Smooth muscle cell (in vitro differentiated cells): ENCODE measurements around the gene MLH1. TPM values are rescaled to one million over a fixed set of nuclear protein-coding genes. Genes with fewer than 3 reads are reported as not detected.

Experiments used
- DNase-seq: peaks from one replicate; lab custom pipeline; 2025; ENCODE audit not compliant: unreplicated experiment; lab: John Stamatoyannopoulos, UW
- H2AFZ ChIP-seq: fragments of 200-600 bp; sonication (generic); 2 replicates; pipeline ENCODE4 v1.6.0; 2016; ENCODE audit warnings: antibody characterized with exemption, low read depth, mild to moderate bottlenecking
- H3F3A ChIP-seq: fragments of 200-600 bp; sonication (generic); 2 replicates; pipeline ENCODE4 v1.6.0; 2017; ENCODE audit warnings: antibody characterized with exemption, low read depth
- H3K27ac ChIP-seq: fragments of 200-600 bp; sonication (generic); 2 replicates; pipeline ENCODE4 v1.5.1; 2016; ENCODE audit warnings: low read depth, mild to moderate bottlenecking
- H3K27me3 ChIP-seq: fragments of 200-600 bp; sonication (generic); 2 replicates; pipeline ENCODE4 v1.6.1; 2016; ENCODE audit warnings: low read depth, mild to moderate bottlenecking
- H3K36me3 ChIP-seq: fragments of 200-600 bp; sonication (generic); 2 replicates; pipeline ENCODE4 v1.5.1; 2016; ENCODE audit warnings: low read depth
- H3K4me1 ChIP-seq: fragments of 200-600 bp; sonication (generic); 2 replicates; pipeline ENCODE4 v1.5.1; 2016; ENCODE audit warnings: low read depth
- H3K4me2 ChIP-seq: fragments of 200-600 bp; sonication (generic); 2 replicates; pipeline ENCODE4 v1.6.0; 2016; ENCODE audit warnings: mild to moderate bottlenecking
- H3K4me3 ChIP-seq: fragments of 200-600 bp; sonication (generic); 2 replicates; pipeline ENCODE4 v1.5.1; 2016; ENCODE audit warnings: mild to moderate bottlenecking
- H3K79me2 ChIP-seq: fragments of 200-600 bp; sonication (generic); 2 replicates; pipeline ENCODE4 v1.6.0; 2016; ENCODE audit warnings: low read depth, mild to moderate bottlenecking
- H3K9ac ChIP-seq: fragments of 200-600 bp; sonication (generic); 2 replicates; pipeline ENCODE4 v1.6.0; 2016; ENCODE audit warnings: low read depth
- H3K9me3 ChIP-seq: fragments of 200-600 bp; sonication (generic); replicated peaks from 2 replicates; pipeline ENCODE4 v1.5.1; 2016; ENCODE audit warnings: low read depth
- H4K20me1 ChIP-seq: fragments of 200-600 bp; sonication (generic); 2 replicates; pipeline ENCODE4 v1.6.0; 2016; ENCODE audit warnings: low read depth
- WGBS: methylation state at CpG from one replicate; pipeline ENCODE4 v1.1.7; 2016; ENCODE audit warnings: low lambda C conversion rate; 5-methylcytosine and 5-hydroxymethylcytosine counted together
- polyA plus RNA-seq: library from polyadenylated mRNA; unstranded; fragments of >200 nt; fragmentation: Nextera tagmentation; extraction: Ambion mirVana; gene quantifications from 2 replicates; pipeline ENCODE4 v1.2.1, GENCODE V29; 2016
- total RNA-seq: library from RNA; depleted of rRNA; stranded (reverse); fragments of >200 nt; gene quantifications from 2 replicates; pipeline ENCODE4 v1.2.3, GENCODE V29; 2014
- TF ChIP-seq, protein P1 (sequence below): fragments of 200-600 bp; sonication (generic); IDR thresholded peaks from 2 replicates; pipeline ENCODE4 v1.5.1; 2017; ENCODE audit warnings: borderline replicate concordance, mild to moderate bottlenecking, antibody characterized with exemption; ENCODE audit not compliant: insufficient read depth, poor library complexity, severe bottlenecking

MLH1 gene
- total and polyA plus RNA-seq, 2 experiments from 2014 or later = 22.6 to 28.3 TPM

DNA sequence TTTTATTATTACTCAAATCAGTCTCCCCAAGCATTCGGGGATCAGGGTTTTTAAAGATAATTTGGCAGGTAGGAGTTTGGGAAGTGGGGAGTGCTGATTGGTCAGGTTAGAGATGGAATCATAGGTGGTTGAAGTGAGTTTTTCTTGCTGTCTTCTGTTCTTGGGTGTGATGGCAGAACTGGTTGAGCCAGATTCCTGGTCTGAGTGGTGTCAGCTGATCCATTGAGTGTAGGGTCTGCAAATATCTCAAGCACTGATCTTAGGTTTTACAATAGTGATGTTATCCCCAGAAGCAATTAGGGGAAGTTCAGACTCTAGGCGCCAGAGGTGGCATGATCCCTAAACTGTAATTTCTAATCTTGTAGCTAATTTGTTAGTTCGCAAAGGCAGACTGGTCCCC, 27.9 kb upstream of the MLH1 start:
- no peak overlapping the region for H3K4me3 ChIP-seq
- H3K4me2 ChIP-seq = no peak overlapping the region
- WGBS = 32% methylated on average over 3 of the region's 3 CpGs
- H3K27ac ChIP-seq = peak overlapping the region; percentile 78
- no peak for DNase-seq
- H3K9me3 ChIP-seq = no peaks in the 10 kb centered on the region
- H3K27me3 ChIP-seq = no peaks in the 10 kb centered on the region
- H2AFZ ChIP-seq = no peak overlapping the region
- TF ChIP-seq, protein P1, sequence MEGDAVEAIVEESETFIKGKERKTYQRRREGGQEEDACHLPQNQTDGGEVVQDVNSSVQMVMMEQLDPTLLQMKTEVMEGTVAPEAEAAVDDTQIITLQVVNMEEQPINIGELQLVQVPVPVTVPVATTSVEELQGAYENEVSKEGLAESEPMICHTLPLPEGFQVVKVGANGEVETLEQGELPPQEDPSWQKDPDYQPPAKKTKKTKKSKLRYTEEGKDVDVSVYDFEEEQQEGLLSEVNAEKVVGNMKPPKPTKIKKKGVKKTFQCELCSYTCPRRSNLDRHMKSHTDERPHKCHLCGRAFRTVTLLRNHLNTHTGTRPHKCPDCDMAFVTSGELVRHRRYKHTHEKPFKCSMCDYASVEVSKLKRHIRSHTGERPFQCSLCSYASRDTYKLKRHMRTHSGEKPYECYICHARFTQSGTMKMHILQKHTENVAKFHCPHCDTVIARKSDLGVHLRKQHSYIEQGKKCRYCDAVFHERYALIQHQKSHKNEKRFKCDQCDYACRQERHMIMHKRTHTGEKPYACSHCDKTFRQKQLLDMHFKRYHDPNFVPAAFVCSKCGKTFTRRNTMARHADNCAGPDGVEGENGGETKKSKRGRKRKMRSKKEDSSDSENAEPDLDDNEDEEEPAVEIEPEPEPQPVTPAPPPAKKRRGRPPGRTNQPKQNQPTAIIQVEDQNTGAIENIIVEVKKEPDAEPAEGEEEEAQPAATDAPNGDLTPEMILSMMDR = no peak
- peaks cover 13% of the 10 kb centered on the region for H3K4me1 ChIP-seq
- H3F3A ChIP-seq = no peaks in the 10 kb centered on the region
- H3K79me2 ChIP-seq = no peaks in the 10 kb centered on the region
- no peaks in the 10 kb centered on the region for H3K36me3 ChIP-seq
- H3K9ac ChIP-seq = no peak overlapping the region
- no peaks in the 10 kb centered on the region for H4K20me1 ChIP-seq

DNA sequence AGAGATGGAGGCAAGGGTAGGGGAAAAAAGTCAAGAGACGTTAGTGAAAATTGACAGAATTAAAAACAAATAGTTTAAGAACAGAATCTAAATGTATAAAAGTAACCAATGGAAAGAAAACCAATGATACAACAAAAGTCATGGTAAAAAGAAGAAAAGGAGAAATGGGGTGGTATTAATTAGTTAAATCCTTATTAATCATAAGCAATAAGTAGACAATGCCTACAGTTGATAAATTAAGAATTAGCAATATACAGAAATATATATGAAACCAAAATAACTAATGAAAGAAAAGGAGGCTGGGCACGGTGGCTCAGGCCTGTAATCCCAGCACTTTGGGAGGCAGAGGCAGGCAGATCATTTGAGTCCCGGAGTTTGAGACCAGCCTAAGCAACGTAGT, 24.2 kb upstream of the MLH1 start:
- DNase-seq = no peak
- 79% methylated on average over 4 of the region's 4 CpGs for WGBS
- Histone ChIP-seq H3K79me2 (no peaks in the 10 kb centered on the region), H3K27ac (peak overlapping the region; percentile 64), H3K4me2 (no peak overlapping the region), H3K9me3 (no peaks in the 10 kb centered on the region), H3K27me3 (no peaks in the 10 kb centered on the region), H3K4me1 (peaks cover 18% of the 10 kb centered on the region), H3K36me3 (no peaks in the 10 kb centered on the region), H3F3A (no peaks in the 10 kb centered on the region), H2AFZ (no peak overlapping the region), H3K4me3 (no peak overlapping the region), H3K9ac (no peak overlapping the region), H4K20me1 (no peaks in the 10 kb centered on the region)
- TF ChIP-seq, protein P1 = no peak

DNA sequence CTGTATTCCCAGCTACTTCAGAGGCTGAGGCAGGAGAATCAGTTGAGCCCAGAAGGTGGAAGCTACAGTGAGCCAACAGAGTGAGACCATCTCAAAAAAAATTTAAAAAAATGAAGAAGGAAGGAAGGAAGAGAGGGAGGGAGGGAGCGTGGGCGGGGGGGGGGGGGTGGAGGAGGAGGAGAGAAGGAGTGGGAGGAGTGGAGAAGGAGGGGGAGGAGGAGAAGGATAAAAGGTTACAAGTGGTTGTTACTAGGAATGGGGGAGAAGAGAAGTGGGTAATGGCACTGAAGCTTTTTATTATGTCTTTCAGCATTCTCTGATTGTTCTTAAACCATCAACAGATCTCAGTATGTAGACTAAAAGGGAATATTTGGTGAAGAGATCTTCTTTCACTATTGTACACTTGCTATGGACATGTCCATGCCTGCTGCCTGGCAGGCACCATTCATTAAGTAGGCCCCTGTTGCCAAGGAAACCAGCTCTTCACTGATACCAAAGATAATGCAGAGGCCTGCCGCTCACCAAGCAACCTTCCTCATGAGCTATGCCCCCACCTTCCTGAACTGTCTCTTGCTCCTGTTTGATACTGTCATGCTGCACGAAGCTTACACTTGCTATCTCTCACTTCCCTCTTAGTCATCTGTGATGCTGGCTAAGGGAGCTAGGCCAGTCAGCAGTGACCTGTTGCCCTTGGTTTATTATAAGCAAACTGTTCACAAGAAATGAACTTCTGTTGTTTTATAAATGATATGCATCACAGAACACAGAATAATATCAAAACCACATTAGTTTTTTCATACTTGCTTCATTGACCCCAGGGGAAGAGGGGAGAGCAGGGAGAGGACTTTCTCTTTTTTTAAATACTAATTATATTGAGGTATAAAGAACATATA, 23.5 kb upstream of the MLH1 start:
- Histone ChIP-seq H4K20me1 (no peaks in the 10 kb centered on the region), H3K9me3 (no peaks in the 10 kb centered on the region), H3F3A (no peaks in the 10 kb centered on the region), H3K36me3 (no peaks in the 10 kb centered on the region), H3K27me3 (no peaks in the 10 kb centered on the region), H3K4me3 (no peak overlapping the region), H3K4me1 (peaks cover 18% of the 10 kb centered on the region), H2AFZ (no peak overlapping the region), H3K4me2 (peak overlapping the region; percentile 70), H3K79me2 (no peaks in the 10 kb centered on the region), H3K9ac (no peak overlapping the region), H3K27ac (peak overlapping the region; percentile 64)
- TF ChIP-seq, protein P1 = no peak
- no peak for DNase-seq
- WGBS = 2% methylated on average over 2 of the region's 4 CpGs

DNA sequence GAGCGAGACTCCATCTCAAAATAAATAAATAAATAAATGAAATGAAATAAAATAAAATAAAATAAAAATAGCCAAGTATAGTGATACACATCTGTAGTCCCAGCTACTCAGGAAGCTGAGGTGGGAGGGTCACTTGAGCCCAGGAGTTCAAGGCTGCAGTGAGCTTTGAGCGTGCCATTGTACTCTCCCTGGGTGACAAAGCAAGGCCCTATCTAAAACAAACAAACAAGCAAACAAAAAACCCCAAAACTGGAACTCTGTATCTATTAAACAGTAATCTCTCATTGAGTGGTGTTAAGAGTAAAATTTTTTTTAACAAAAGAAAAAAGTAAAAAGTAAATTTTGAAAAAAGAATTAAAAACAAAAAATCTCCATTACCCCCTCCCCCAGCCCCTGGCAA, 21.2 kb upstream of the MLH1 start:
- Histone ChIP-seq H3K9me3 (no peaks in the 10 kb centered on the region), H3K79me2 (no peaks in the 10 kb centered on the region), H3K36me3 (no peaks in the 10 kb centered on the region), H3K27me3 (no peaks in the 10 kb centered on the region), H3F3A (no peaks in the 10 kb centered on the region), H3K27ac (no peak overlapping the region), H3K4me3 (no peak overlapping the region), H3K9ac (no peak overlapping the region), H3K4me2 (no peak overlapping the region), H4K20me1 (no peaks in the 10 kb centered on the region), H3K4me1 (peaks cover 18% of the 10 kb centered on the region), H2AFZ (no peak overlapping the region)
- TF ChIP-seq, protein P1 = no peak
- WGBS = 95% methylated on average over 2 of the region's 2 CpGs
- DNase-seq = no peak
